ENCODE results near the gene BTBD6. TPM values are rescaled to one million over a fixed set of nuclear protein-coding genes. Genes with fewer than 3 reads are reported as not detected.
"Not testable (repeated sequence)": the region's sequence is repeated elsewhere in the genome, so short reads cannot be mapped to it uniquely, and the experiment has no call there.

BTBD6 gene
- total RNA-seq, 1 donor from 2014 or later, result 51.3 TPM

DNA sequence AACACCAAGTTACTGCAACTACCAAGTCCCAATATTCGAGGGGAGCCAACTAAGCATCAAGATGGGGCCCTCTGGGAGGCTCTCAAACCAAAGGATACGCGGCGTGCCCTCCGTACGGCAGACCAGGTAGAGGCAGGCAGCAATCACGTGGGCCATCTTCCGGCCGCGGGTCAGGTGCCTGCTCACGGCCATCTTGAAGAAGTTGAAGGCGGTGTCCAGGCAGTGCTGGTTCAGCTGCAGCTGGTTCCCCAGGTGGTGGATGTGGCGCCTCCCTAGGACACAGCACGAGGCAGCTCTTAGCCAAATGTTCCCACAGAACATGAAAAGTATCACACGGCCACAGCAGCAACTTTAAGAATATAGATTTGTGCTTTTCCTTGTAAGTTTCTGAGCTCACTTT lies 24.3 kb downstream of the BTBD6 start:
- TF ChIP-seq, protein P1, sequence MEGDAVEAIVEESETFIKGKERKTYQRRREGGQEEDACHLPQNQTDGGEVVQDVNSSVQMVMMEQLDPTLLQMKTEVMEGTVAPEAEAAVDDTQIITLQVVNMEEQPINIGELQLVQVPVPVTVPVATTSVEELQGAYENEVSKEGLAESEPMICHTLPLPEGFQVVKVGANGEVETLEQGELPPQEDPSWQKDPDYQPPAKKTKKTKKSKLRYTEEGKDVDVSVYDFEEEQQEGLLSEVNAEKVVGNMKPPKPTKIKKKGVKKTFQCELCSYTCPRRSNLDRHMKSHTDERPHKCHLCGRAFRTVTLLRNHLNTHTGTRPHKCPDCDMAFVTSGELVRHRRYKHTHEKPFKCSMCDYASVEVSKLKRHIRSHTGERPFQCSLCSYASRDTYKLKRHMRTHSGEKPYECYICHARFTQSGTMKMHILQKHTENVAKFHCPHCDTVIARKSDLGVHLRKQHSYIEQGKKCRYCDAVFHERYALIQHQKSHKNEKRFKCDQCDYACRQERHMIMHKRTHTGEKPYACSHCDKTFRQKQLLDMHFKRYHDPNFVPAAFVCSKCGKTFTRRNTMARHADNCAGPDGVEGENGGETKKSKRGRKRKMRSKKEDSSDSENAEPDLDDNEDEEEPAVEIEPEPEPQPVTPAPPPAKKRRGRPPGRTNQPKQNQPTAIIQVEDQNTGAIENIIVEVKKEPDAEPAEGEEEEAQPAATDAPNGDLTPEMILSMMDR (IDR thresholded peaks at IDR 0.05), result no peak
- no peaks in the 10 kb centered on the region for H3K27me3 ChIP-seq
- no peaks in the 10 kb centered on the region for H3K9me3 ChIP-seq
- H3K27ac ChIP-seq, result no peak overlapping the region
- intact Hi-C loops (cut with DNase I), result no loop called here
- ATAC-seq (peak; percentile 54), DNase-seq (no peak)
- no peak overlapping the region for H3K4me3 ChIP-seq
- peaks cover 8% of the 10 kb centered on the region for H3K4me1 ChIP-seq
- no peaks in the 10 kb centered on the region for H3K36me3 ChIP-seq

DNA sequence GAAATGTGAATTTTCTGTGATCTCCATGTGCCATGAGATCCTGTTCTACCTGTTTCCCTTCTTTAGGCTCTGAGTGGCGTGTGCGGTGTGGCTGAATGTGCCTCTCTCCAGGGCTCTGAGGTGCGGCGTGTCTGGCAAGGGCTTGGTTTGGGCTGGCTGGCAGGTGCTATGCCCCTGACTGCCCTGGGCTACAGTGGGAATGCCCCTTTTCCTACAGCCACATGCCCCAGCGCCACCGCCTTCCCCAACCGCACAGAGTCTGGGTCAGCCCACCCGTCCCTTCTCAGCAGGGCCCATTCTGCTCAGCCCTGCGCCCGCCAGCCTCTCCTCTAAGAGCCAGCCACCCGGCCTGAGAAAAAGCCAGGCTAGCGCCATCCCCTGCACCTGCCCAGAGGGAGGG lies 24.7 kb downstream of the BTBD6 start:
- no peaks in the 10 kb centered on the region for H3K27me3 ChIP-seq
- peak; percentile 83 for ATAC-seq
- DNase-seq, result peak; percentile 79
- no peaks in the 10 kb centered on the region for H3K9me3 ChIP-seq
- intact Hi-C loops (cut with DNase I), result no loop called here
- H3K36me3 ChIP-seq, result no peaks in the 10 kb centered on the region
- H3K4me3 ChIP-seq, result no peak overlapping the region
- TF ChIP-seq, protein P1 (IDR thresholded peaks at IDR 0.05), result no peak
- H3K27ac ChIP-seq, result no peak overlapping the region
- H3K4me1 ChIP-seq, result peaks cover 8% of the 10 kb centered on the region

DNA sequence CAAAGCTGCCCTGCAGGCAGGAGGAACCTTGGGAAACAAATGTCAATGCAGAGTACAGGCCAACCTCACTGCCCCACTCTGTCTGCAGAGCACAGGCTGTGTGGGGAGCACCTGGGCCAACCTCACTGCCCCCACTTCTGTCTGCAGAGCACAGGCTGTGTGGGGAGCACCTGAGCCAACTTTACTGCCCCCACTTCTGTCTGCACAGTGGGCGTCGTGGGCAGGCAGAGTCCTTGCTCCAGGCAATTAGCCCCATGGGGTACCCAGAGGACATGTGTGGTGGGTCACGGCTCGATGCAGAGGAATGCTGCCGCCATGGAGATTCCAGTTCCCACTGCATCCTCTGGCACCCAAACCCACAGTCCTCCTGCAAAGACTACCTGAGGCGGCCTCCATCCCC lies 26.3 kb downstream of the BTBD6 start:
- no peaks in the 10 kb centered on the region for H3K9me3 ChIP-seq

DNA sequence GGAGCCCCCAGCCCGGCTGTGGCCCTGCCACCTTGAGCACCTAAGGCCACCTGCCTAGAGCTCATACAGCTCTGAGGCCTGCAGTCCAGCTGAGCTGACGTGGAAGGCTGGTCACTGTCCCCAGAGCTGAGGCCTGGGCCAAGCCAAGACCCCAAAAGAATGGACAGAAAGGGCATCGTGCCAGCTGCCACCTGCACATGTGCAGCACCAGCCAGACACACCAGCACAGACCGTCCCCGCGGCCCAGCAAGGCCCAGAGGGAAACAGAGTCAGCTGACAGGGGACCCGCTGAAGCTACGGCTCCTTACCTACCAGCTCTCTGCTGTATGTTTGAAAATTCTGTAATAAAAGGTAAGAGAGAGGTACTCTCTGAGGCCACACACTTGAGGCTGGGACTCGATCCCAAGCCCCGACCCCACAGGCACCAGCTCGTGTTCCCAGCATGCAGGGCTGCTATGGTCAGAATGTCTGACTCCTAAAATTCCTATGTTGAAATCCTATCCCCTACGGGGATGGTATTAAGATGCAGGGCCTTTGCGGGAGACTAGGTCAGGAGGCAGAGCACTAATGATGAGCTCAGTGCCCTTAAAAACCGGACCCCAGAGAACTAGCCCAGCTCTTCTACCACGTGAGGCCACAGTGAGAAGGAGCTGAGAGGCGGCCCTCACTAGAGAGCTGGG lies 27.1 kb downstream of the BTBD6 start:
- DNase-seq (no peak), ATAC-seq (no peak)
- no peak overlapping the region for H3K27ac ChIP-seq

More for the DNA sequence above, 26.3 kb downstream of the BTBD6 start:
- peaks cover 8% of the 10 kb centered on the region for H3K4me1 ChIP-seq
- H3K36me3 ChIP-seq, result no peaks in the 10 kb centered on the region
- H3K27me3 ChIP-seq, result no peaks in the 10 kb centered on the region
- no peak for ATAC-seq
- H3K4me3 ChIP-seq, result no peak overlapping the region
- H3K27ac ChIP-seq, result no peak overlapping the region
- TF ChIP-seq, protein P1 (IDR thresholded peaks at IDR 0.05), result no peak
- DNase-seq, result no peak
- intact Hi-C loops (cut with DNase I), result no loop called here

DNA sequence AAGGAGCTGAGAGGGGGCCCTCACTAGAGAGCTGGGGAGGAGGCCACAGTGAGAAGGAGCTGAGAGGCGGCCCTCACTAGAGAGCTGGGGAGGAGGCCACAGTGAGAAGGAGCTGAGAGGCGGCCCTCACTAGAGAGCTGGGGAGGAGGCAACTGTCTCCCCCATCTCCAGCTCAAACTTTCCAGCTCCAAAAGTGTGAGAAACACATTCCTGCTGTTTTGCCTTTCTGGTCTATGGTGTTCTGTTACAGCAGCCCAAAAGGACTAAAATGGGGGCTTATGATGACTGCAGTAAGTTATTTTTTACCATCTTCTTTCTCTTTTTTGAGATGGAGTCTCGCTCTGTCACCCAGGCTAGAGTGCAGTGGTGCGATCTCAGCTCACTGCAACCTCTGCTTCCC lies 29.1 kb downstream of the BTBD6 start:
- DNase-seq; H3K36me3 ChIP-seq; H3K27me3 ChIP-seq; intact Hi-C loops (cut with DNase I); ATAC-seq; H3K4me1 ChIP-seq; H3K9me3 ChIP-seq; H3K27ac ChIP-seq; H3K4me3 ChIP-seq: not testable (repeated sequence)

More for the DNA sequence above, 27.1 kb downstream of the BTBD6 start:
- intact Hi-C loops (cut with DNase I), result no loop called here
- TF ChIP-seq, protein P1 (IDR thresholded peaks at IDR 0.05), result no peak
- H3K4me3 ChIP-seq, result no peak overlapping the region
- no peaks in the 10 kb centered on the region for H3K27me3 ChIP-seq
- H3K9me3 ChIP-seq, result no peaks in the 10 kb centered on the region
- no peaks in the 10 kb centered on the region for H3K36me3 ChIP-seq
- H3K4me1 ChIP-seq, result peaks cover 8% of the 10 kb centered on the region

DNA sequence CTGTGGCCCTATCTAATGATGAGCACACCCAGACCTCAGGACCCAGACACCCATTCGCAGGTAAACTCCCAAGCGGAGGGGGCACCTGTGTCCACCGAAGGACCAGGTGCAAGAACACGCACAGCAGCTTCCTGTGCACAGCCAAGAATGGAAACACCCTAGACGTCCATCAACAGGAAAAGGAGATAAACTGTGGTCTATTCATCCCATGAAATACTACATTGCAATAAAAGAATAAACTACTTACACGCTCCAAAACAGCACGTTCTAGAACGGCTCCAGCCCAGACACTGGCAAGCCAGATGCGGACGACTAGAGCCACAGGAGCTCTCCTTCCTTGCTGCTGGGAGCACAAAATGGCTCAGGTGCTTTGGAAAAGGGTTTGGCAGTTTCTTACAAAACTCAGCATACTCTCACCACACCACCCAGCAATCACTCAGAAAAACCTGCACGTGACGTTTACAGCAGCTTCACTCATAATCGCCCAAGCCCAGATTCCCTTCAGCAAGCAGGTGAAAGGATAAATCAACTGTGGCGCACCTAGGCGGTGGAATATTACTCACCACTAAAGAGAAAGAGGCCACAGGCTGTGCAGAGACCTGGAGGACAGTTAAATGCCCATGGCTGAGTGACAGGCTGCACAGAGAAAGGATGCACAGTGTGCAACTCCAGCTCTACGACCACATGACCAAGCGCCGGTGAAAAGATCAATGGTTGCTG lies 31.5 kb downstream of the BTBD6 start:
- ATAC-seq, result no peak
- no peak overlapping the region for H3K4me3 ChIP-seq
- H3K27me3 ChIP-seq, result no peaks in the 10 kb centered on the region
- no peaks in the 10 kb centered on the region for H3K9me3 ChIP-seq
- peaks cover under 1% of the 10 kb centered on the region for H3K36me3 ChIP-seq
- no peak for DNase-seq
- intact Hi-C loops (cut with DNase I), result loop anchor here (10.0 kb wide), 1 partner anchor 75 kb away; no protein-coding TSS in a partner anchor
- TF ChIP-seq, protein P1 (IDR thresholded peaks at IDR 0.05), result no peak
- peaks cover 5% of the 10 kb centered on the region for H3K4me1 ChIP-seq
- no peak overlapping the region for H3K27ac ChIP-seq

Measured in upper lobe of right lung (tissue), 1 donor.